Natural killer cell (primary cell): ENCODE data around the gene DDO. TPM values are rescaled to one million over a fixed set of nuclear protein-coding genes. Genes with fewer than 3 reads are reported as not detected.

Source experiments
- ATAC-seq, 3 donors: fragments of 150-1000 bp in 2 of 3; fragments of 200-7000 bp in 1 of 3; cut with Tn5 transposase; 1 replicate in 1 of 3; 2 replicates in 2 of 3; pipeline ENCODE4 v1.10.0; 2021; ENCODE audit warnings: mild to moderate bottlenecking in 2 of 3, moderate library complexity in 2 of 3
- DNase-seq, 2 donors: peaks; one replicate each; pipeline versions ENCODE4 v3.0.0 to v3.0.0-alpha.2; 2013 to 2021; ENCODE audit warnings: mixed read lengths in 1 of 2
- H3K27ac ChIP-seq: one replicate; pipeline ENCODE4 v1.5.1; 2013; ENCODE audit warnings: mild to moderate bottlenecking, low read length
- H3K27me3 ChIP-seq: one replicate; pipeline ENCODE4 v1.6.1; 2013; ENCODE audit warnings: low read length; ENCODE audit not compliant: control insufficient read depth, insufficient read depth
- H3K36me3 ChIP-seq: one replicate; pipeline ENCODE4 v1.6.1; 2013; ENCODE audit warnings: low read length; ENCODE audit not compliant: control insufficient read depth, insufficient read depth
- H3K4me1 ChIP-seq: one replicate; pipeline ENCODE4 v1.6.1; 2013; ENCODE audit warnings: low read length; ENCODE audit not compliant: control insufficient read depth, insufficient read depth
- H3K4me3 ChIP-seq: one replicate; pipeline ENCODE4 v1.5.1; 2013; ENCODE audit warnings: low read length
- H3K9me3 ChIP-seq: one replicate; pipeline ENCODE4 v1.6.1; 2013; ENCODE audit warnings: low read length; ENCODE audit not compliant: control insufficient read depth, insufficient read depth
- H3K27ac Mint-ChIP-seq, 2 donors: one replicate each; pipeline ENCODE4 v1.8.0; 2022; ENCODE audit warnings: mild to moderate bottlenecking in 2 of 2, mixed read lengths in 2 of 2, moderate library complexity in 1 of 2
- H3K27me3 Mint-ChIP-seq, 2 donors: one replicate each; pipeline ENCODE4 v1.8.0; 2022; ENCODE audit warnings: low read depth in 2 of 2, mixed read lengths in 2 of 2
- H3K36me3 Mint-ChIP-seq: one replicate; pipeline ENCODE4 v1.8.0; 2022; ENCODE audit warnings: mixed read lengths
- H3K4me1 Mint-ChIP-seq, 2 donors: one replicate each; pipeline ENCODE4 v1.8.0; 2022; ENCODE audit warnings: mixed read lengths in 2 of 2
- H3K4me3 Mint-ChIP-seq: one replicate; pipeline ENCODE4 v1.8.0; 2022; ENCODE audit warnings: mild to moderate bottlenecking, moderate library complexity, mixed read lengths
- H3K9me3 Mint-ChIP-seq, 2 donors: one replicate each; pipeline ENCODE4 v1.8.0; 2022; ENCODE audit warnings: mixed read lengths in 2 of 2
- WGBS: methylation state at CpG from one replicate; pipeline ENCODE4 v1.1.7; 2013; ENCODE audit warnings: missing lambda C conversion rate; ENCODE audit not compliant: insufficient coverage; 5-methylcytosine and 5-hydroxymethylcytosine counted together
- intact Hi-C: fragments of 100-400 bp; cut with micrococcal nuclease; formaldehyde crosslinking; loops from one replicate; pipeline ENCODE4 v1.14.2; 2022
- total RNA-seq, 4 donors: library from RNA; stranded (reverse); fragments of 120-200 nt in 1 of 4; gene quantifications; one replicate each; pipeline versions ENCODE4 v1.2.3 to v1.2.4, GENCODE V29; 2013 to 2022
- TF ChIP-seq, protein P1 (sequence below): fragments of 200-600 bp; IDR thresholded peaks from one replicate; pipeline ENCODE4 v1.8.0; 2022; ENCODE audit warnings: antibody characterized with exemption

DDO gene
- total RNA-seq, 3 donors from 2014 or later (not counting 1 experiment from before 2014, with no cell fraction given), result 0.25 to 0.50 TPM; not detected in 1

DNA sequence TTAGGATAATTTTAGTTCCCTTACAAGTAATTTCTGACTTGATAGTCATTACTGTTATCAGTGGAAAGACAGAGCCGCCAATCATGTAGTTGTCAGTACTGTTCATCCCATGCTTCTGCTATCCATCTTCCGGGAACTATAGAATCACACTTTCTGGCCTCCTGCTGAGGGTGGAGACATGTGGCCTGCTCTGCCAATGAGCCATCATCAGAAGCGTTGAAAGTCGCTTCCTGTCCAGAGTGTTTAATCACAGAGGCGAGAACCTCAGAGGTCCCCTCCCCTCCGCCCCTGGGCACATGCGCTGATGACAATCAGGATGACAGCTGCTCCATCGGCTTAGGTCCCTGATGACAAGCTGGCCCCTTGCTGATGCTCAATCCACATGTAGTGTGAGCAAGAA lies 3.0 kb downstream of the DDO start:
- Histone ChIP-seq H3K27ac (no peak overlapping the region), H3K4me3 (no peak overlapping the region), H3K4me1 (peaks cover 7% of the 10 kb centered on the region), H3K36me3 (no peaks in the 10 kb centered on the region), H3K9me3 (no peaks in the 10 kb centered on the region), H3K27me3 (no peaks in the 10 kb centered on the region)
- peak overlapping the region; percentile 37 for H3K4me3 Mint-ChIP-seq
- peak in 2 of 3 donors; percentile 34 to 77 for ATAC-seq
- TF ChIP-seq, protein P1, sequence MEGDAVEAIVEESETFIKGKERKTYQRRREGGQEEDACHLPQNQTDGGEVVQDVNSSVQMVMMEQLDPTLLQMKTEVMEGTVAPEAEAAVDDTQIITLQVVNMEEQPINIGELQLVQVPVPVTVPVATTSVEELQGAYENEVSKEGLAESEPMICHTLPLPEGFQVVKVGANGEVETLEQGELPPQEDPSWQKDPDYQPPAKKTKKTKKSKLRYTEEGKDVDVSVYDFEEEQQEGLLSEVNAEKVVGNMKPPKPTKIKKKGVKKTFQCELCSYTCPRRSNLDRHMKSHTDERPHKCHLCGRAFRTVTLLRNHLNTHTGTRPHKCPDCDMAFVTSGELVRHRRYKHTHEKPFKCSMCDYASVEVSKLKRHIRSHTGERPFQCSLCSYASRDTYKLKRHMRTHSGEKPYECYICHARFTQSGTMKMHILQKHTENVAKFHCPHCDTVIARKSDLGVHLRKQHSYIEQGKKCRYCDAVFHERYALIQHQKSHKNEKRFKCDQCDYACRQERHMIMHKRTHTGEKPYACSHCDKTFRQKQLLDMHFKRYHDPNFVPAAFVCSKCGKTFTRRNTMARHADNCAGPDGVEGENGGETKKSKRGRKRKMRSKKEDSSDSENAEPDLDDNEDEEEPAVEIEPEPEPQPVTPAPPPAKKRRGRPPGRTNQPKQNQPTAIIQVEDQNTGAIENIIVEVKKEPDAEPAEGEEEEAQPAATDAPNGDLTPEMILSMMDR, result no peak
- no peaks in the 10 kb centered on the region for H3K27me3 Mint-ChIP-seq
- intact Hi-C loops, result no loop called here
- no peak overlapping the region for H3K27ac Mint-ChIP-seq
- H3K9me3 Mint-ChIP-seq, result no peaks in the 10 kb centered on the region
- H3K36me3 Mint-ChIP-seq, result no peaks in the 10 kb centered on the region
- H3K4me1 Mint-ChIP-seq, result peaks cover 9 to 20% of the 10 kb centered on the region in 2 donors
- 79% methylated on average over 8 of the region's 8 CpGs for WGBS
- DNase-seq, result no peak

DNA sequence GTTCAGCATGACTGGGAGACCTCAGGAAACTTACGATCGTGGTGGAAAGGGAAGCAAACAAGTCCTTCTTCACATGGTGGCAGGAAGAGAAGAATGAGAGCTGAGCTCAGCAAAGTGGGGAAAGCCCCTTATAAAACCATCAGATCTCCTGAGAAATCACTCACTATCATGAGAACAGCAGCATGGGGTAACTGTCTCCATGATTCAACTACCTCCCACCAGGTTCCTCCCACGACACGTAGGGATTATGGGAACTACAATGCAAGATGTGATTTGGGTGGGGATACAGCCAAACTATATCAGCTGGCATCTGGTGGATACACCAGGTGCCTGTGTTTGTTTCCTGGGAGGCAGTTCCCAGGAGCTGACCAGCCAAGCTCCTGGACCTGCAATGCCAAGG lies 4.9 kb downstream of the DDO start:
- Histone ChIP-seq H3K36me3 (no peaks in the 10 kb centered on the region), H3K27ac (no peak overlapping the region), H3K27me3 (no peaks in the 10 kb centered on the region), H3K4me1 (peaks cover 7% of the 10 kb centered on the region), H3K4me3 (no peak overlapping the region), H3K9me3 (no peaks in the 10 kb centered on the region)
- TF ChIP-seq, protein P1, result no peak
- Mint-ChIP-seq H3K4me3 (no peak overlapping the region), H3K9me3 (no peaks in the 10 kb centered on the region), H3K27ac (no peak overlapping the region), H3K4me1 (peaks cover 5 to 16% of the 10 kb centered on the region in 2 donors), H3K36me3 (no peaks in the 10 kb centered on the region), H3K27me3 (no peaks in the 10 kb centered on the region)
- intact Hi-C loops, result no loop called here
- DNase-seq (no peak), ATAC-seq (no peak)
- 44% methylated on average over 2 of the region's 4 CpGs for WGBS

DNA sequence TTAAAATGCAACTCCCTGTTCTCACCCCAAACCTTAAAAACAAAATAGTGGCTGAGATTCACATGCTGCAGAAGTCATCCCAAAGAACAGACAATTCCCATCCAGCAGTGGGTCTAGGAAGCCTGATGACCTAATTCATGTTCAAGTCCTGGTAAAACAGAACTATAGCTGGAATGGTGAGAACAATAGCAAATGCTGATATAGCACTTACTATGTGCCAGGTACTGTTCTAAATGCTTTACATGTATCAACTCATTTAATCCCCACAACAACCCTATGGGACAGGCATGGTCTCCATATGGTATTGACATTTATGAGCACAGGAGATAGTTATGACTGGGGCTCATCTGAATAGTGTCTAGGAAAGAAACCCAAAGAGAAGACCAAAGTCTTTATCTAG lies 5.6 kb downstream of the DDO start:
- Histone ChIP-seq H3K4me3 (no peak overlapping the region), H3K9me3 (no peaks in the 10 kb centered on the region), H3K27ac (no peak overlapping the region), H3K36me3 (no peaks in the 10 kb centered on the region), H3K27me3 (no peaks in the 10 kb centered on the region), H3K4me1 (peaks cover 7% of the 10 kb centered on the region)
- no peak overlapping the region for H3K4me3 Mint-ChIP-seq
- DNase-seq, result no peak
- H3K36me3 Mint-ChIP-seq, result no peaks in the 10 kb centered on the region
- H3K27me3 Mint-ChIP-seq, result no peaks in the 10 kb centered on the region
- no peaks in the 10 kb centered on the region for H3K9me3 Mint-ChIP-seq
- TF ChIP-seq, protein P1, result no peak
- no peak for ATAC-seq
- H3K27ac Mint-ChIP-seq, result no peak overlapping the region
- intact Hi-C loops, result no loop called here
- H3K4me1 Mint-ChIP-seq, result peaks cover 4 to 9% of the 10 kb centered on the region in 2 donors

DNA sequence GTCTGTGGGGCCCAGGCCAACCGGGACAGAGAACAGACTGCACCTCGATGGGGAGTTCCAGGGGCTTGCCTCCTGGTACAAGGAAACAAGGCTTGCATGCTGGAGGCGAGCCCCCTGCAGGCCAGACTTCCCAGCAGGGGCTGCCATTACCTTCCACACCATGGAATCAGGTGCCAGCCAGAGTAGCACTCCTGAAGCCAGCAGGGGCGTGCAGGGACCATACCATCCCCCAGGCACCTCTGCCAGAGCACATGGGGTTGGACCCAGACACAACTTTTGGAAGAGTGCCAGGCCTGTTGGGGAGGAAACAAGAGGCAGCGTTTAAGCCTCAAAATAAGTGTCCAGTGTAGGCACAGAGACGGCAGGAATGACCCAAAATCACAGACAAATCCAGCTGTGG lies 6.5 kb downstream of the DDO start:
- WGBS, result 74% methylated on average over 6 of the region's 6 CpGs
- no peaks in the 10 kb centered on the region for H3K9me3 Mint-ChIP-seq
- no peak overlapping the region for H3K27ac Mint-ChIP-seq
- no peak for DNase-seq
- no peaks in the 10 kb centered on the region for H3K27me3 Mint-ChIP-seq
- peaks cover 7% of the 10 kb centered on the region for H3K4me1 ChIP-seq
- H3K4me3 Mint-ChIP-seq, result no peak overlapping the region
- H3K27me3 ChIP-seq, result no peaks in the 10 kb centered on the region
- intact Hi-C loops, result no loop called here
- H3K27ac ChIP-seq, result no peak overlapping the region
- TF ChIP-seq, protein P1, result no peak
- H3K9me3 ChIP-seq, result no peaks in the 10 kb centered on the region
- ATAC-seq, result no peak
- H3K4me1 Mint-ChIP-seq, result peaks cover 4 to 7% of the 10 kb centered on the region in 2 donors
- H3K36me3 ChIP-seq, result no peaks in the 10 kb centered on the region
- H3K36me3 Mint-ChIP-seq, result no peaks in the 10 kb centered on the region
- H3K4me3 ChIP-seq, result no peak overlapping the region
